Body of pancreas (tissue), 4 donors: Measurements from ENCODE around the gene JUN. TPM values are rescaled to one million over a fixed set of nuclear protein-coding genes. Genes with fewer than 3 reads are reported as not detected.

Source experiments
- ATAC-seq: fragments of 150-250 bp; one replicate; pipeline ENCODE4 v1.9.1; 2016
- DNase-seq, 4 donors: peaks; one replicate each; pipeline ENCODE4 v3.0.0-alpha.2; 2019
- H3K27ac ChIP-seq, 4 donors: fragments of 200-600 bp; sonication (generic); 1 replicate in 3 of 4; 2 replicates in 1 of 4; pipeline versions ENCODE4 v1.5.1 to v1.6.1; 2016 to 2019; ENCODE audit warnings: mild to moderate bottlenecking in 1 of 4, mixed read lengths in 1 of 4, moderate library complexity in 1 of 4
- H3K27me3 ChIP-seq, 2 donors: fragments of 200-600 bp; sonication (generic); one replicate each; pipeline ENCODE4 v1.6.0; 2016; ENCODE audit warnings: mild to moderate bottlenecking in 1 of 2
- H3K36me3 ChIP-seq, 2 donors: fragments of 200-600 bp; sonication (generic); replicated peaks in 1 of 2; 2 replicates each; pipeline ENCODE4 v1.5.1; 2016; ENCODE audit warnings: low read depth in 2 of 2; ENCODE audit not compliant: insufficient read depth in 1 of 2
- H3K4me1 ChIP-seq: fragments of 200-600 bp; sonication (generic); one replicate; pipeline ENCODE4 v1.6.0; 2016
- H3K4me3 ChIP-seq, 2 donors: fragments of 200-600 bp; sonication (generic); 1 replicate in 1 of 2; 2 replicates in 1 of 2; pipeline ENCODE4 v1.5.1; 2016 to 2019
- H3K9me3 ChIP-seq, 3 donors: fragments of 200-600 bp; sonication (generic); 1 replicate in 2 of 3; 2 replicates in 1 of 3; pipeline ENCODE4 v1.5.1; 2016
- POLR2A ChIP-seq, 3 donors: fragments of 450-650 bp; IDR thresholded peaks; one replicate each; pipeline ENCODE4 v1.6.1; 2016; ENCODE audit warnings: antibody characterized with exemption in 3 of 3, mild to moderate bottlenecking in 2 of 3
- WGBS, 2 donors: methylation state at CpG; one replicate each; pipeline ENCODE4 v1.1.5; 2017; 5-methylcytosine and 5-hydroxymethylcytosine counted together
- intact Hi-C: fragments of 100-400 bp; cut with DNase I; formaldehyde crosslinking; loops from one replicate; pipeline ENCODE4 v1.15.1; 2023
- total RNA-seq, 2 donors: library from RNA; depleted of rRNA; stranded (reverse); fragments of >200 nt; gene quantifications; one replicate each; pipeline ENCODE4 v1.1.0, GENCODE V29; 2016
- TF ChIP-seq, protein P1 (sequence below), 7 experiments: fragments of 450-650 bp in 4 of 7; fragments of 200-600 bp in 3 of 7; sonication (generic) in 3 of 7; IDR thresholded peaks; one replicate each; pipeline ENCODE4 v1.5.1; 2016 to 2019; ENCODE audit warnings: antibody characterized with exemption in 7 of 7

The JUN gene
- total RNA-seq, 2 donors from 2014 or later = 320 to 712 TPM

DNA sequence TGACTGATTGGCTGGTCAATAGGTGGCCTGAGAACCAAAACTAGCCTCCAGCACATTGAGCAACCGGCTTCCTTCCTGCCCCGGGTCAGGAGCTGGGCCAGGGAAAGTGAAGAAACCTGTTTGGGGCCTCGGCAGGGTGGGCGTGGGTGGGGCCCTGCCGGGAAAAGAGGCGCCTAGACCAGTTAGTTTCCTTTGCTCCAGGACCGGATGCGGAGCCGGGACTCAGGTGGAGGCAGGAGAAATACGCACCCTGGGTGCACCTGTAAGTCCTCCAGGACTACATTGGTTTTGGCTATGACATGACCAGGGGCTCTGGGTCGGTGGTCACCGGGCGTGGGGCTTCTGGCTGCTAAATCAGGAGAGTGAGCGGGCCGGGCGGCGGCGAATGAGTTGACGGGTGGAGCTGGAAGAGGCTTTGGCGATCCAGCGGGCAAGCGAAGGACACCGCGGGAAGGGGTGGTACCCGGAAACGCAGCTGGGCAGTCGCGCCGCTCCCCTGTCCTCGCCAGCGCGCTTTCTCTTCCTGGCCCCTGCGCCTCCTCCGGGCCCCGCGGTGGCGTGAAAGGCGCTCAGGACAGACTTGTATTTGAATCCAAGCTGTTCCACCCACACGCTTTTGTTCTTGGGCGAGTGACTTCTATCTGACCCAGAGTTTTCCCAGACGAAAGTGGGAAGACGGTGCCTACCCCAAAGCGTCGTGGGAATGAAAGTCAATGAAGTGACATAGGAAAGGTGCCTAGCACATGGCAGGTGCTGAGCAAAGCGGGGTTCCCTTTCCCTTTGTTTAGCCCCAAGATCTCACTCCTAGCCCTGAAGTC is 30.6 kb upstream of the JUN start:
- ATAC-seq = peak; percentile 25
- no peaks in the 10 kb centered on the region for H3K27me3 ChIP-seq
- peak in 2 of 3 donors; percentile 31 to 50 for TF ChIP-seq POLR2A (IDR thresholded peaks at IDR 0.05)
- TF ChIP-seq, protein P1, sequence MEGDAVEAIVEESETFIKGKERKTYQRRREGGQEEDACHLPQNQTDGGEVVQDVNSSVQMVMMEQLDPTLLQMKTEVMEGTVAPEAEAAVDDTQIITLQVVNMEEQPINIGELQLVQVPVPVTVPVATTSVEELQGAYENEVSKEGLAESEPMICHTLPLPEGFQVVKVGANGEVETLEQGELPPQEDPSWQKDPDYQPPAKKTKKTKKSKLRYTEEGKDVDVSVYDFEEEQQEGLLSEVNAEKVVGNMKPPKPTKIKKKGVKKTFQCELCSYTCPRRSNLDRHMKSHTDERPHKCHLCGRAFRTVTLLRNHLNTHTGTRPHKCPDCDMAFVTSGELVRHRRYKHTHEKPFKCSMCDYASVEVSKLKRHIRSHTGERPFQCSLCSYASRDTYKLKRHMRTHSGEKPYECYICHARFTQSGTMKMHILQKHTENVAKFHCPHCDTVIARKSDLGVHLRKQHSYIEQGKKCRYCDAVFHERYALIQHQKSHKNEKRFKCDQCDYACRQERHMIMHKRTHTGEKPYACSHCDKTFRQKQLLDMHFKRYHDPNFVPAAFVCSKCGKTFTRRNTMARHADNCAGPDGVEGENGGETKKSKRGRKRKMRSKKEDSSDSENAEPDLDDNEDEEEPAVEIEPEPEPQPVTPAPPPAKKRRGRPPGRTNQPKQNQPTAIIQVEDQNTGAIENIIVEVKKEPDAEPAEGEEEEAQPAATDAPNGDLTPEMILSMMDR (IDR thresholded peaks at IDR 0.05) = no peak
- 69 to 73% methylated on average over 32 to 45 of the region's 45 CpGs for WGBS, 2 donors
- H3K4me1 ChIP-seq = peaks cover 58% of the 10 kb centered on the region
- H3K27ac ChIP-seq = peak overlapping the region; percentile 80 to 96 (median 90)
- DNase-seq = peak; percentile 55 to 72 (median 63)
- intact Hi-C loops = no loop called here
- no peaks in the 10 kb centered on the region for H3K9me3 ChIP-seq
- H3K4me3 ChIP-seq = no peak overlapping the region
- H3K36me3 ChIP-seq = no peaks in the 10 kb centered on the region

DNA sequence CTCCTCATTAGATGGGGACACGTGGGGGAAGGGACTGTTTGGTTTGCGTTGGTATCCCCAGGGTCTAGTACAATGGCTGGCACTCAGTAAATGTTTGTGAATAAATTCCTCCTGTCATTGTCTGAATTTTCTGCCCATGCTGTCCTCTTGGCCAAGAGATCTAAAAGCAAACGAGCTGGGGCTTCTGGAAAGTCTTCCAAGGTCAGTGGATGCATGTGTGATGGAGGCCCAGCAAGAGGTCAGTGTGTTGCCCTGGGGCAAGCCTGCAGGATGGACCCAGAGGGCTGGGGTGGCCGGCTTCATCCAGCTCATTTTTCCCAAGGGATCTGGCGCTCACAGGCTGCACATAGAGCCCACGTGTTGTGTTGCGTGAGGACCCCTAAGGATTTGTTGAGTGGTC is 30.0 kb upstream of the JUN start:
- intact Hi-C loops = no loop called here
- 41 to 64% methylated on average over 3 to 7 of the region's 7 CpGs for WGBS, 2 donors
- Histone ChIP-seq H3K36me3 (no peaks in the 10 kb centered on the region), H3K4me1 (peaks cover 62% of the 10 kb centered on the region), H3K27ac (peak overlapping the region; percentile 80 to 96 (median 90)), H3K4me3 (no peak overlapping the region), H3K27me3 (no peaks in the 10 kb centered on the region), H3K9me3 (no peaks in the 10 kb centered on the region)
- ATAC-seq = no peak
- TF ChIP-seq, protein P1 (IDR thresholded peaks at IDR 0.05) = no peak
- TF ChIP-seq POLR2A (IDR thresholded peaks at IDR 0.05) = no peak
- no peak for DNase-seq

DNA sequence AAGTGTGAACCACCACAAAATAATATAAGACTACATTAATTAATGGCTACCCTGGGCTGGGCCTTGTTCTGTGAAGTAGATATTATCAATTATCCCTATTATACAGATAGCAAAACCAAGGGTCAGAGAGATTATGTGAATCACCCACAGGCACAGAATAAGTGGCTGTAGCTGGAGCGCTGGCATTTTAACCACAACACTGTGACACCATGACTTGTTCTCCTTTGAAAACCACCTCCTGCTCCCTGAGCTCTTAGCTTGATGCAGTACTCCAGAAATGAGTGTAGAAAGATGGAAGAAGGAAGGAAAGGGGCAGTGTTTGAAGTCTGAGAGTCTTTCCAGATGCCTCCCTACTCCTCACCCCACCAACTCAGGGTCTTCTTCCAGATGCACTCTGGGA is 29.5 kb upstream of the JUN start:
- WGBS, 2 donors = 83 to 86% methylated on average over 1 of the region's 1 CpG
- Histone ChIP-seq H3K4me3 (no peak overlapping the region), H3K27me3 (no peaks in the 10 kb centered on the region), H3K27ac (peak overlapping the region; percentile 18 to 96 (median 90)), H3K4me1 (peaks cover 62% of the 10 kb centered on the region), H3K9me3 (no peaks in the 10 kb centered on the region), H3K36me3 (no peaks in the 10 kb centered on the region)
- DNase-seq (no peak), ATAC-seq (no peak)
- intact Hi-C loops = no loop called here
- TF ChIP-seq, protein P1 (IDR thresholded peaks at IDR 0.05) = no peak
- no peak for TF ChIP-seq POLR2A (IDR thresholded peaks at IDR 0.05)

DNA sequence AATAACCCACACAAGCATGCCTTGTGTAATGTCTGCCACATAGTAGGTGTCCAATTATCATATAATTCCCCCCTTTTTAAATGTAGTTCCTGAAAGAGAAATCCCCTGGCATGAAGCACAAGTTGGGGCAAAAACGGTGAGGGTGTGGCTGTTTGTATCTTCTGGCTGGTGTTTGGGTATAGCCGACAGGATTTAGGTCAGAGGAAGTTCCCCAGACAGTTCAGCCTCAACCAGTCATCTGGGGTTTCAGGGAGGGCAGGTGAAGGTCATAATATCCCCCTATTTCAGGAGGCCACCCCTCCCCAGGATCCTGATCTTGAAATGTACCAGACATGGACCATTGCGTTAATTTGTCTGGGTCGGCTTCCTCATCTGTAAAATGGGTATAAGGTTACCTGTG is 29.1 kb upstream of the JUN start:
- Histone ChIP-seq H3K4me1 (peaks cover 62% of the 10 kb centered on the region), H3K27me3 (no peaks in the 10 kb centered on the region), H3K9me3 (no peaks in the 10 kb centered on the region), H3K36me3 (no peaks in the 10 kb centered on the region), H3K27ac (peak overlapping the region in 2 of 4 donors; percentile 95 to 96), H3K4me3 (no peak overlapping the region)
- no peak for TF ChIP-seq POLR2A (IDR thresholded peaks at IDR 0.05)
- TF ChIP-seq, protein P1 (IDR thresholded peaks at IDR 0.05) = no peak
- intact Hi-C loops = no loop called here
- WGBS, 2 donors = 60 to 66% methylated on average over 4 of the region's 4 CpGs
- no peak for DNase-seq
- no peak for ATAC-seq

DNA sequence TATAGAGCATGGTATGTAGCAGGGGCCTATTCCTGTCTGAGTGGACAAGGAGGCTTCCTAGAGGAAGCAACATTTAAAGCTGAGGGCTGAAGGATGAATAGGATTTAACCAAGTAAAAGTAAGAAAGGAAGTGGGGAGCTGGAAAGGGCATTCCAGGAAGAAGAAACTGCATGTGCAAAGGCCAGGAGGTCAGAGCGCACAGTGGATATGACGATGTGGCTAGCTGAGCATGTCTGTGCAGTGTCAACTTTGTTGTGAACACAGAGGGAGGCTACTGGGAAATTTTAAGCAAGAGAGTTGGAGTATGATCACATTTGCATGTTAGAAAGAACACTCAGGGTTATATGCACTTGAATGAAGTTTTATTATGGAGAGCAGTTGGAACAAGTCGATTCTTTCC is 28.6 kb upstream of the JUN start:
- peak in 1 of 4 donors; percentile 13 for DNase-seq
- no peaks in the 10 kb centered on the region for H3K36me3 ChIP-seq
- peak overlapping the region in 2 of 4 donors; percentile 95 to 96 for H3K27ac ChIP-seq
- WGBS, 2 donors = 70 to 74% methylated on average over 3 of the region's 3 CpGs
- H3K27me3 ChIP-seq = no peaks in the 10 kb centered on the region
- H3K4me3 ChIP-seq = no peak overlapping the region
- no peaks in the 10 kb centered on the region for H3K9me3 ChIP-seq
- peaks cover 62% of the 10 kb centered on the region for H3K4me1 ChIP-seq
- ATAC-seq = no peak
- no peak for TF ChIP-seq POLR2A (IDR thresholded peaks at IDR 0.05)
- TF ChIP-seq, protein P1 (IDR thresholded peaks at IDR 0.05) = no peak
- intact Hi-C loops = no loop called here
